ENCODE data around the gene LIG4.

GRCh38 chr13:108210551-108210950, 4.8 kb downstream of the LIG4 start:
- TF ChIP-seq CTCF (conservative IDR thresholded peaks at IDR 0.05; ENCODE audit: low read length) (no peak), EZH2phosphoT487 (IDR thresholded peaks at IDR 0.05; ENCODE audit: borderline replicate concordance) (no peak)

All from Loucy (cell line).